GM19025 (cell line): ENCODE data around the gene TNRC6C.
A peak's percentile ranks its signal among the peaks of the same experiment; 100 is the strongest.
"Not testable (repeated sequence)": the region's sequence is repeated elsewhere in the genome, so short reads cannot be mapped to it uniquely, and the experiment has no call there.

ENCODE experiments used
- ATAC-seq: cut with Tn5 transposase; IDR thresholded peaks from one replicate; pipeline ENCODE4 v1.9.1; 2021; ENCODE audit warnings: mild to moderate bottlenecking, low read depth, moderate library complexity; ENCODE audit not compliant: unreplicated experiment

The TNRC6C gene

DNA sequence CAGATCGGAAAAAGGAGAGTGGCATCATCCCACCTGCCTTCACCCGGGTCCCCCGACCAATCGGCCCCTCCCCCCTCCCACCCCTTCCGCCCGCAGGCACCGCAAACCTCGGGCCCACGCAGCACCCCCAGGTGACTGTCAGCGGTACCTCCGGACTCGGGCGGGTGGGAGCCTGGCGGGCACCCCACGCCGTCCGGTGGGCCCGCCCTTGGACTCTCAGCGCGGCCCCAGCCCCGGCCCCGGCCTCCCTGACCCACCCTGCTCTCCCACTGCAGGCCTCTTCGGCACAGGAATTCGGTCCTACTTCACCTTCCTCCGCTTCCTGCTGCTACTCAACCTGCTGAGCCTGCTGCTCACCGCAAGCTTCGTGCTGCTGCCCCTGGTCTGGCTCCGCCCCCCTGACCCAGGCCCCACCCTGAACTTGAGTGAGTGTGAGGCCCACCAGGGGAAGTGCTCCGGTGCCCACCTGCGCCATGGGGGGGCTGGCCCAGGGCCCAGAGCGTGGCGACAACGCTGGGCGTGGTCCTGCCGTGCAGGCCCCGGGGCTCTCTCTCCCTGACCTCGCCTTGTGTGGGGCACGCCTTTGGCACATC, 173.7 kb downstream of the TNRC6C start:
- ATAC-seq = no peak

DNA sequence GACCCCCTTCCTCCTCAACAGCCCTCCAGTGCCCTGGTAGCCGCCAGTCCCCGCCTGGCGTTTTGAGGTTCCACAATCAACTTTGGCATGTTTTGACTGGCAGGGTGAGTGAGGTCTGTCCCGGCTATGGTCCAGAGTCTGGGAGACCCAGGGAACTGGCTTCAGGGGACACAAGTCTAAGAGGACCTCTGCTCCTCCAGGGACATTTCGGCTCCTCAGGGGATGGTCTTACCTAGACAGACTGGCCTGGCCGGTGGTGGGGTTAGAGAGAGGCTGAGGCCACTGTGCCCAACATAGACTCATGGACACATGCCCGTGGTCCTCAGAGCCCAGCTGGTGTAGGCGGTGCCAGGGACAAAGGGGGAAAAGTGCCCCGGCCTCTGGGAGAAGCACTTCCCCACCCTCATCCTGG, 174.3 kb downstream of the TNRC6C start:
- no peak for ATAC-seq

DNA sequence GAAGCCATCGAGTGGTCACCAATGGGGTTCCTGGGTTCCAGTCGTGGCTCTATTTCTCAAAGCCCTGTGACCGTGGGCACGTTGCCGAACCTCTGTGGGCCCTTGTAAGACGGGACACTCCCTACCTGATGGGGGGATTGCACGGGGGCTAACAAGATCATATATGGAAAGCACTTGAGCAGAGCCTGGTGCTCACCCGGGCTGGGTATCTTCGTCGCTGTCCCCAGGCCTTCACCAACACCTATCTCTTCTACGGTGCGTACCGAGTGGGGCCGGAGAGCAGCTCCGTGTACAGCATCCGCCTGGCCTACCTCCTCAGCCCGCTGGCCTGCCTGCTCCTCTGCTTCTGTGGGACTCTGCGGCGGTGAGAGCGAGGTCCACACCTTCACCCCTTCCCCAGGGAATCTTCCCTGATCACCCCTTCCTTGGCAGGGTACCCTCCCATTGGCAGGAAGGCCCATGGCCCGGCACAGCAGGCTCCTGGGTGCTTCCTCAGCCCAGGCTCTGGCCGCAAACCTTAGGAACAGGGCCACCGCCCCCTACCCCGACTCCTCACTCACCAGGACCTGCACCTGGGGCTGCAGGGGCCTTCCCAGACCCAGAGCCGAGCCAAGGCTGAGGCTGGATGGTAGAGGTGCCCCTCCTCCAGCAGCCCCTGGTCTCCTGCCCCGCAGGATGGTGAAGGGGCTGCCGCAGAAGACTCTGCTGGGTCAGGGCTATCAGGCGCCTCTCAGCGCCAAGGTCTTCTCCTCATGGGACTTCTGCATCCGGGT, 174.9 kb downstream of the TNRC6C start:
- ATAC-seq = no peak

DNA sequence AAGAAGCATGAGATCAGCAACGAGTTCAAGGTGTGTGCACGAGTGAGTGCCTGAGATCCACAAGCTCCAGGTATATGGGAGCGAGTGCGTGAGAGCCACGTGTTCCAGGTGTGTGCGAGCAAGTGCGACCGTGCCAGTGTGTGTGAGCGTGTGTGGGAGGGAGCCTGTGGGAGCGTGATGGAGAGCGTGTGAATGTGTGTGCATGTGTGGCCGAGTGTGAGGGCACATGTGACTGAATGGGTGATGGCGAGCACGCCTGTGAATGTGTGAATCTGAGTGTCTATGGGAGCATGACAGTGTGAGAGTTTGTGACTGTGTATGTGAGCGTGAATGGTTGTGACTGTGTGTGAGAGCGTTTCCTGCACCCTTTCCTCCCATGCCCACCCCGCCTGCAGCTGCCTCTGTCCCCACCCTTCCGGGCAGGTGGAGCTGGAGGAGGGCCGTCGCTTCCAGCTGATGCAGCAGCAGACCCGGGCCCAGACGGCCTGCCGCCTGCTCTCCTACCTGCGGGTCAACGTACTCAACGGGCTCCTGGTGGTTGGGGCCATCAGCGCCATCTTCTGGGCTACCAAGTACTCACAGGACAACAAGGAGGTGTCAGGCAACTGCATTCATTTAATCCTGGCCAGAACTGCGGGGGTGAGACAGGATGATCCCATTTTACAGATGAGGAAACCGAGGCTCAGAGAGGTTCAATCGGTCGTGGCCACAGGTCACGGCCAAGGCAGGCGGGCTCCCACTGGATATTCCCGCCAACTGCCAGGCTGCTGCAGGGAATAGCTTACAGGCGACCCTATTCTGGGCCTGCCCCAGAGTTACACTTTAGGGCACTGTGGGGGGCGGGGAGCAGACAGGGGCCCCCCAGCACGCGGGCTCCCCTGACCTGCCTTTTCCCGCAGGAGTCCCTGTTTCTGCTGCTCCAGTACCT, 175.7 kb downstream of the TNRC6C start:
- ATAC-seq = no peak

DNA sequence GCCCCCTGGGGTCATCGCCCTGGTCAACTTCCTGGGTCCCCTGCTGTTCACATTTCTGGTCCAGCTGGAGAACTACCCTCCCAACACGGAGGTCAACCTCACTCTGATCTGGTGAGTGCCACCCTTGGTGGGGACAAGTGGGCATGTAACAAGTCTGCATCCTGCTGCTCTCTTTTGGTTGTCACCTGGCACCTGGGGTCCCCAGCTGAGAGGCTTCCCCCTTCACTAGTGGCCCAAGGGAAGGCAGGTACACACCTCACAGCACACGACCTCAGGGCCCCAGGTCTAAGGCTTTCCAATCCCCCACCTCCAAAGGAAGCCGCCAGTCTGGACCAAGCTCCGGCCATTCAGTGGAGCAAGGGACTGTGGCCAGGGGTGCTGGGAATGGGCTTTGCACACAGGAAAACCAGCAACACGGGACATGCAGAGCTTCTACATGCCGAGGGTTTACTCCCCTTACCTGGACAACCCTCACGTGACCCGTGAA, 176.4 kb downstream of the TNRC6C start:
- no peak for ATAC-seq

DNA sequence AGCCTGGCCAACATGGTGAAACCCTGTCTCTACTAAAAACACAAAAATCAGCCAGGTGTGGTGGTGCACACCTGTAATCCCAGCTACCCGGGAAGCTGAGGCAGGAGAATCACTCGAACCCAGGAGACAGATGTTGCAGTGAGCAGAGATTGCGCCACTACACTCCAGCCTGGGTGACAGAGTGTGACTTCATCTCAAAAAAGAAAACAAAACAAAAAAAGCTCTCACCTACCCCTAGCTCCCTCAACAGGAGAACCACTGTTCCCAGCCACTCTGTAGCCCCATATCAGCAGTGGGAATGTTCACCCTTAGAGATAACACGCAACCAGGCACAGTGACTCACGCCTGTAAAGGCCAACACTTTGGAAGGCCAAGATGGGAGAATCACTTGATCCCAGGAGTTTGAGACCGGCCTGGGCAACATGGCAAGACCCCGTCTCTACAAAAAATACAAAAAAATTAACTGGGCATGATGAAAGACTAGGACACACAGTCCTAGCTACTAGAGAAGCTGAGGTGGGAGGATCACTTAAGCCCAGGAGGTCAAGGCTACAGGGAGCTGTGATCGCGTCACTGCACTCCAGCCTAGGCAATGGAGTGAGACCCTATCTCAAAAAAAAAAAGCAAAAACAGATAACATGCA, 177.5 kb downstream of the TNRC6C start:
- ATAC-seq = no peak

DNA sequence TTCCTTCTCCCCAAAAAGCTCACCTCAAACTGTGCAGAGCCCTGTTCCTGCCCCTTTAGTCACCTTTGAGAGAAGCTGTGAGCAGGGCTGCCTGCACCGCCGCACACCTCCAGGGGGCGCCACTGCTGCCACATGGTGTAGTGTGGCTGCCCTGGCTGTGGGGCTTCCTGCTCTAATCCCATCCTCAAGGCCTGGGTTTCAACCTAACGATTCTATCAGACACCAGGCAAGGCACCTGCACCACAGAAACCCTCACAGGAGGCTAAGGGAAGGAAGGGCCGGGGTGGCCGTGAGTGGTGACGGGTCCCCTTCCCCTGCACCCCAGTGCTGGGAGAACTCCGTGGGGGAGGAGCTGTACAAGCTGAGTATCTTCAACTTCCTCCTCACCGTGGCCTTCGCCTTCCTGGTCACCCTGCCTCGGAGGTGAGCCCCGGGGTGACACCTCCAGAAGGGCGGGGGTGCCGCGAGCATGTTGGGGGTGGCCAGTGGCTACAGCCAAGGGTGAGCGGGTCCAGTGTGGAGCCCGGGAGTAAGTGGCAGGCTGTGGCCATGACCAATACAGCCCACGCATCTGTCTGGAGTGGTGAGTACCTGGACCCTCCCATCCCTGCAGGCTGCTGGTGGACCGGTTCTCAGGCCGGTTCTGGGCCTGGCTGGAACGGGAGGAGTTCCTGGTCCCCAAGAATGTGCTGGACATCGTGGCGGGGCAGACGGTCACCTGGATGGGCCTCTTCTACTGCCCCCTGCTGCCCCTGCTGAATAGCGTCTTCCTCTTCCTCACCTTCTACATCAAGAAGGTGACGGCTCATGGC, 179.1 kb downstream of the TNRC6C start:
- ATAC-seq = no peak

DNA sequence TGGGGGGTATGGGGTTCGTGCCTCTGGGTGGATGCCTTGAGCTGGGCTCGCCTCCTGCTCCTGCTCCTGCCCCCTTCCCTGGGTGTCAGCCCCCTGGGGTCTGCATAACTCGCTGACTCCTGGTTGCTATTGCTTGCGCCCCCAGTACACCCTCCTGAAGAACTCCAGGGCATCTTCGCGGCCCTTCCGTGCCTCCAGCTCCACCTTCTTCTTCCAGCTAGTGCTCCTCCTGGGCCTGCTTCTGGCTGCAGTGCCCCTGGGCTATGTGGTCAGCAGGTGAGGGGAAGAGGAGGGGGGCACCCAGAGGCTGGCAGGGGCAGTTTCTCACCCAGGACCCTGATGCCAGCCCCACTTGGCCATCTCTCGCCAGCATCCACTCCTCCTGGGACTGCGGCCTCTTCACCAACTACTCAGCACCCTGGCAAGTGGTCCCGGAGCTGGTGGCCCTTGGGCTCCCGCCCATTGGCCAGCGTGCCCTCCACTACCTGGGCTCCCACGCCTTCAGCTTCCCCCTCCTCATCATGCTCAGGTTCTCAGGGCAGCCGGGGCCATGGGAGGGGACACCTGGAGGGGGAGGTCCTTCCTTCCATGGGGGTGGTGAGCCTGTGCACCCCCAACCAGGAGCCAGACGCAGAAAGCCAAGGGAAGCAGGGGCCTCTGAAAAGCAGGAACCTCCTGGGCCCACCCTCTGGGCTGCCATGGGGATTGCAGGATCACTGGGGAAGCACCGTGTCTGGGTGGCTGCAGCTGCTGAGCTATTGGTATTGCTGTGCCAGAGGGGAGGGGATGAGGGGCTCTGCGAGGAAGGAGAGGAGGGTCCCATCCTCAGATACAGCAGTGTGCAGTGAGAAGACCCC, 179.9 kb downstream of the TNRC6C start:
- ATAC-seq = no peak

DNA sequence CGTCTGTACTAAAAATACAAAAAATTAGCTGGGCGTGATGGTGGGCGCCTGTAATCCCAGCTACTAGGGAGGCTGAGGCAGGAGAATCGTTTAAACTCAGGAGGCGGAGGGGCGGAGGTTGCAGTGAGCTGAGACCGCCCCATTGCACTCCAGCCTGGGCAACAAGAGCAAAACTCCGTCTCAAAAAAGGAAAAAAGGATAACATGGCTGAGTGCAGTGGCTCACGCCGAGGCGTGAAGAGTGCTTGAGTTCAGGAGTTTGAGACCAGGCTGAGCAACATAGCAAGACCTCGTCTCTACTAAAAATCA, 181.3 kb downstream of the TNRC6C start:
- ATAC-seq = not testable (repeated sequence)

DNA sequence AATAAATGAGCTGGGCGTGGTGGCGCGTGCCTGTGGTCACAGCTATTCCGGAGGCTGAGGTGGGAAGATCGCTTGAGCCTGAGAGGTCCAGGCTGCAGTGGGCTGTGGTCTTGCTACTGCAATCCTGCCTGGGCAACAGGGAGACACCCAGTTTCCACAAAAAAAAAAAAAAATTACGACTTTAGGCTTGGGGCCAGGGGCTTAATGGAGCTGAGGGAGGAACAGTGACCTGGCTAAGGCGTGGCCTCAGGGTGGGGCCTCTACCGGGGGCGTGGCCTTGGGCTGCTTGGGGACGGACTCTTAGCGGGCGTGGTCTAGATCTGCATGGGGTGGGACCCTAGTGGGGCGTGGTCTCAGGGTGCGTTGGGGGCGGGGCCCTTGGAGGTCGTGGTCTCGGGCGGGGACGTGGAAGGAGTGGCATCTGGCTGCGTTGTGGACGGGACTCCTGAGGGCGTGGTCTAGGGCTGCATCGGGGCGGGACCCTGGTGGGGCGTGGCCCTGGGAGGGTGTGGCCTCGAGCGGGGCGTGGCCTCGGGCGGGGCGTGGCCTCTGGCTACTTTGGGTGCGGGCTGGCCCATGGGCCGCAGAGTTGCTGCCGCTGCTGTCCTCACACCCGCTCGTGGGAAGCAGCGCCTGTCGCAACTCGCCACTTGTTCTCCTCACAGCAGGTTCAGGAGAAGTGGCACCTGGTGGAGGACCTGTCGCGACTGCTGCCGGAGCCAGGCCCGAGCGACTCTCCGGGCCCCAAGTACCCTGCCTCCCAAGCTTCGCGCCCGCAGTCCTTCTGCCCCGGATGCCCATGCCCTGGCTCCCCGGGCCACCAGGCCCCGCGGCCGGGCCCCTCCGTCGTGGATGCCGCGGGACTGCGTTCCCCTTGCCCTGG, 181.9 kb downstream of the TNRC6C start:
- peak; percentile 70 for ATAC-seq

DNA sequence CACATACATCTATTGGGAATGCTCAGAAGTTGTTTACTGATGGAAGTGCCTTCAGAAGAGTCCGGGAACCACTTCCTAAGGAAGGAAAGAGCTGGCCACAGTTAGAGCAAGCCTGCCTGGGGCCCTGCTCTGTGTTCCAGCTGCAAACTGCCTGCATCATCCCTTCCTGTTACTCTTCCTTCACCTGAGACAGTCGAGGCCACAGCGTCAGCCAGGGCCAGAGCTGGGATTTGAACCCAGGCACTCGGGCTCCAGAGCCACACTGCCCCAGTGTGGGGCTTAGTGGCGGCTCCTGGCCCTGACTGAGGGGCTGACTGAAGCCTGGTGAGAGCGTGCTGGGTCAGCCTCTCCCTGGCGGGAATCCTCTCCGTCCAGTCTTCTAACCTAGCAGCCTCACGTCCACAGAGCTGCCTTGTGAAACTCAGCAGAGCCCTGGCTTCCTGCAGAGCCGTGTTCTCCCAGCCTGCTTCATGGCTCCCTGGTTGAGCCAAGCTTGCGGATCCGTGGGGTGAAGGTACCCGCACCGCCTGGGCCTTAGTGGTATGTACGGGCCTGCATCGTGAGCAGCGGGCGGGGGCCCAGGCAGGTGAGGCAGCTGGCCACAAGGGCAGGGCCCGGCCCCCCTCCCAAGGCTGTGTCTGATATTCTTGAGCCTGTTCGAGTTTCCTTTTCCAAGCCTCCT, 183.1 kb downstream of the TNRC6C start:
- no peak for ATAC-seq

DNA sequence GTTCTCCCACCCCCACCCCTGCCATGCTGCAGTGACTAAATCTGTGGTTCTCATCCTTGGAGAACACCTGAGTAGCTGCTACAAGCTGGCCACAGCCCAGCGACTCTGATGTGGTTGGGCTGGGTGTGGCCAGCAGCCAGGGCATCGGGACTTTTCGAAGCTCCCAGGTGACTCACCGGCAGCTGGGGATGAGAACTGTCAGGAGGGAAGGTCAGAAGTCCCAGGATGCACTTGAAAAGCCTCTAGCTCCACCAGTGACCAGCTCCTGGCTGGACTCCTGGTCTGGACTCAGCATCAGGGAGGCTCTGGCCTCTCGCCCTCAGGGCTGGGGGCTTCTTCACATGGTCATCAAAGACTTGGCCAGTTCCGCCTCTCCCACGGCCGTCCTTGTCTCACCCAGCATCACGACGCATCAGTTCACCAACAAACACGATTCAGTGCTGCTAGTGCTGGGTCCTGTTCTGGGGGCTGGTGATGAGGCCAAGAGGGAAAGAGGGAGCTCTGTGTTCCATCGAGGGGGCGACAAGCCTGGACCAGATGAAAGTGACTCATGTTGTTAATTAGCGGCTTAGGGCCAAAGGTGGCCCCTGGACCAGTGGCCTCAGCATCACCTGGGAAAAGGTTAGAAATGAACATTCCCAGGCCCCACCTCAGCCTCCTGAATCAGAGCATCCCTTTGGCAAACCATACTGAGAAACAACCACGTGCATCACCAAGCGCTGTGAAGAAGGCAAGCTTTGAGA, 183.8 kb downstream of the TNRC6C start:
- no peak for ATAC-seq

DNA sequence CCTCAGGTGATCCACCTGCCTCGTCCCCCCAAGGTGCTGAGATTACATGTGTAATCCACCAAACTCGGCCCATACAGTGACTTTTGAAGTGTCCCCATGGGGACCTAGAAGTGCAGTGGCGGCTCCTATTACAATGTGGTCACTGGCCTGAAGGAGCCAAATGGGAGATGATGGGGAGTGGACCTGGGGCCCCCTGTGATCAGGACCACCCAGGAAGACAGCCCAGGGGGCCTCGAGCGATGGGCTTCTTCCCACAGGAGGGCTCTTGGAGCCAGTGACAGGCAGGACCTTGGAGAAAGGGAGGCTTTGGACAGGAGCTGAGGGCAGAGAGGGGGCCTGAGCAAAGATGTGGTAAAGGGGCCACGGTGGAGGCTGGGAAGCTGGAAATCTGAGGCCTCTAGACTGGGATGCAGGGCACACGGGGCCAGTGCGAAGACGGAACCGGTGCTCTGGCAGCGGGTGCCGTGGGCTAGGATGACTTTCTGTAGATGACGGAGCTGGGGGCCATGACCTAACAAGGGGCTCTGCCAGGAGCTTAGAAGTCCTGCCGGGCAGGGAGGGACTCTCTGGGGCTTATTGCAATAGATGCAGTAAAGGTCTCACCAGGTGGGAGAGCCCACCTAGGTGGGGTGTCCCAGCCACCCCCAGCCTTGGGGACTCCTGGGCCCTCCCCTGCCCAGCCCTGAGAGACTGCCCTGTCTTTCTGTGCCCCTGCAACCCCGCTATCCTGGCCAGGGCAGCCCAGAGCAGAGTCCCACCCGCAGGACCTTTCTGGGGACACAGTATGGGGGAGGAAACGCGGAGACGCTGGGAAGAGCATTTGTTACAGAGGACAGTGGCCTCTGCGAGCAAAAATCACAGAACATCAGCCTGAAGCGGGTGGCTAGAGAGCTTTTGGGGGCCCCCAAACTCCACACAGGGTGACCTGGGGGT, 185.0 kb downstream of the TNRC6C start:
- no peak for ATAC-seq

DNA sequence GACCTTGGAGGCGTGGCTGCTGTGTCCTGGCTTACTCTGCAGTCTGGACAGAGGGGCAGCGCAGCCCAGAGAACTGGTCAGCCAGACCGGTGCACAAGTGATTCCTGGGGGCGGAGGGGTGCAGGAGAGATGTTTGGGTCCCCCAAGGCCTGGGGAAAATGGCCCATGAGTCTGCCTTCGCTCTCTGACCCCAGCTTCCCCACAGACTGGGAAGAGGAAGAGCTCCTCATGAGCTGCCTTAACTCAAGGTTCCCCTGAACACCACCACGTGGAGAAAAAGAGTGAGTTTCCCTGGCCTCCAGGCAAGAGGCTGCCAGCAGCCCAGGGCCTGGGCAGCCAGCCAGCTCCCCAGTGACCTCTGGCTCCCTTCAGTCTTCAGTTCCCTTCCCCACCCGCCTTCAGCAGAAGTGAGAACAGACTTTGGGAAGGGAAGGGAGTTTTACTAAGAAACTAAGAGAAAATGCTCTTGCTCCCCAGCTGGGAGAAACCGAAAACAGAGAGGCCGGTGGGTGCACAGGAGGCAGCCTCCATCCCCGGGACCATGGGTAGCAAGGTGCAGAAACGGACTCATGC, 185.7 kb downstream of the TNRC6C start:
- ATAC-seq = no peak
